ENCODE measurements around the gene ENPEP. TPM values are rescaled to one million over a fixed set of nuclear protein-coding genes. Genes with fewer than 3 reads are reported as not detected.
"Not testable (repeated sequence)": the region's sequence is repeated elsewhere in the genome, so short reads cannot be mapped to it uniquely, and the experiment has no call there.

Gene ENPEP
- total RNA-seq, 1 donor from 2014 or later: 15.3 TPM

GRCh38 chr4:110472583-110473329 is 3.2 kb upstream of the ENPEP start:
- DNase-seq (ENCODE audit: low spot score in 2 of 2, unreplicated experiment in 2 of 2): no peak
- H3K9me3 Mint-ChIP-seq: peaks cover 15% of the 10 kb centered on the region
- H3K27ac Mint-ChIP-seq: peak overlapping the region; percentile 23
- H3K36me3 Mint-ChIP-seq: peaks cover 8% of the 10 kb centered on the region
- peaks cover 33% of the 10 kb centered on the region for H3K4me1 Mint-ChIP-seq
- no peak for TF ChIP-seq CTCF (IDR thresholded peaks at IDR 0.05; ENCODE audit: unreplicated experiment)
- no peak overlapping the region for H3K4me3 Mint-ChIP-seq
- no peaks in the 10 kb centered on the region for H3K27me3 Mint-ChIP-seq (ENCODE audit: low read depth)

GRCh38 chr4:110474481-110474880 is 1.5 kb upstream of the ENPEP start:
- Mint-ChIP-seq H3K36me3 (peaks cover 3% of the 10 kb centered on the region), H3K27me3 (ENCODE audit: low read depth) (no peaks in the 10 kb centered on the region), H3K9me3 (peaks cover 2% of the 10 kb centered on the region), H3K4me3 (no peak overlapping the region), H3K4me1 (peaks cover 34% of the 10 kb centered on the region), H3K27ac (peak overlapping the region; percentile 75)
- DNase-seq (ENCODE audit: low spot score in 2 of 2, unreplicated experiment in 2 of 2): no peak
- TF ChIP-seq CTCF (IDR thresholded peaks at IDR 0.05; ENCODE audit: unreplicated experiment): no peak

GRCh38 chr4:110475080-110475479 is 875 bp upstream of the ENPEP start:
- H3K36me3 Mint-ChIP-seq; H3K9me3 Mint-ChIP-seq; H3K27me3 Mint-ChIP-seq (ENCODE audit: low read depth); DNase-seq (ENCODE audit: low spot score in 2 of 2, unreplicated experiment in 2 of 2): not testable (repeated sequence)
- Mint-ChIP-seq H3K4me3 (peak overlapping the region; percentile 67), H3K27ac (peak overlapping the region; percentile 84), H3K4me1 (peaks cover 37% of the 10 kb centered on the region)

- H3K27me3 Mint-ChIP-seq (ENCODE audit: low read depth): no peaks in the 10 kb centered on the region
- no peaks in the 10 kb centered on the region for H3K36me3 Mint-ChIP-seq
- no peak for TF ChIP-seq CTCF (IDR thresholded peaks at IDR 0.05; ENCODE audit: unreplicated experiment)
- H3K9me3 Mint-ChIP-seq: no peaks in the 10 kb centered on the region
- H3K27ac Mint-ChIP-seq: no peak overlapping the region
- peak overlapping the region; percentile 36 for H3K4me3 Mint-ChIP-seq
- peaks cover 54% of the 10 kb centered on the region for H3K4me1 Mint-ChIP-seq
- no peak for DNase-seq (ENCODE audit: low spot score in 2 of 2, unreplicated experiment in 2 of 2)
These were observed 1.9 kb downstream of the ENPEP start for GRCh38 chr4:110477836-110478235.

GRCh38 chr4:110480031-110480549 is 4.1 kb downstream of the ENPEP start:
- no peaks in the 10 kb centered on the region for H3K9me3 Mint-ChIP-seq
- H3K4me1 Mint-ChIP-seq: peaks cover 57% of the 10 kb centered on the region
- H3K27me3 Mint-ChIP-seq (ENCODE audit: low read depth): no peaks in the 10 kb centered on the region
- DNase-seq (ENCODE audit: low spot score in 2 of 2, unreplicated experiment in 2 of 2): no peak
- H3K4me3 Mint-ChIP-seq: no peak overlapping the region
- H3K36me3 Mint-ChIP-seq: no peaks in the 10 kb centered on the region
- TF ChIP-seq CTCF (IDR thresholded peaks at IDR 0.05; ENCODE audit: unreplicated experiment): no peak
- peak overlapping the region; percentile 49 for H3K27ac Mint-ChIP-seq

GRCh38 chr4:110480746-110481271 is 4.9 kb downstream of the ENPEP start:
- Mint-ChIP-seq H3K4me3 (no peak overlapping the region), H3K4me1 (peaks cover 57% of the 10 kb centered on the region), H3K27ac (peak overlapping the region; percentile 49), H3K27me3 (ENCODE audit: low read depth) (no peaks in the 10 kb centered on the region), H3K9me3 (no peaks in the 10 kb centered on the region), H3K36me3 (no peaks in the 10 kb centered on the region)
- DNase-seq (ENCODE audit: low spot score in 2 of 2, unreplicated experiment in 2 of 2): no peak
- no peak for TF ChIP-seq CTCF (IDR thresholded peaks at IDR 0.05; ENCODE audit: unreplicated experiment)
